HFFc6 (cell line): ENCODE data around the gene CREB3L2. TPM values are rescaled to one million over a fixed set of nuclear protein-coding genes. Genes with fewer than 3 reads are reported as not detected.

Source experiments
- DNase-seq: peaks from one replicate; pipeline ENCODE4 v3.0.0-alpha.2; 2018
- H3K27ac Mint-ChIP-seq: 2 replicates; pipeline ENCODE4 v1.8.0; 2020; ENCODE audit warnings: mild to moderate bottlenecking, mixed read lengths
- H3K27me3 Mint-ChIP-seq: 2 replicates; pipeline ENCODE4 v1.8.0; 2021; ENCODE audit warnings: mild to moderate bottlenecking, moderate library complexity, mixed read lengths; ENCODE audit not compliant: insufficient read depth
- H3K36me3 Mint-ChIP-seq: 2 replicates; pipeline ENCODE4 v1.8.0; 2021; ENCODE audit warnings: low read depth, mixed read lengths
- H3K4me1 Mint-ChIP-seq: 2 replicates; pipeline ENCODE4 v1.8.0; 2020; ENCODE audit warnings: low read depth, mixed read lengths
- H3K4me3 Mint-ChIP-seq: 2 replicates; pipeline ENCODE4 v1.8.0; 2020; ENCODE audit warnings: mild to moderate bottlenecking, moderate library complexity, mixed read lengths
- H3K9me3 Mint-ChIP-seq: 2 replicates; pipeline ENCODE4 v1.8.0; 2020; ENCODE audit warnings: mild to moderate bottlenecking, mixed read lengths
- total RNA-seq, 6 experiments: library from RNA; stranded (reverse); fragmentation: NEBNext Ultra II Directional; extraction: Animal tissue kit (Norgen Biotek cat#: 25700); gene quantifications; 2 replicates in 1 of 6; 3 replicates in 5 of 6; pipeline ENCODE4 v1.2.3, GENCODE V29; 2021
- TF ChIP-seq, protein P1 (sequence below): fragments of 200-600 bp; sonication (generic); IDR thresholded peaks from 2 replicates; pipeline ENCODE4 v1.5.0; 2021; ENCODE audit warnings: antibody characterized with exemption, mild to moderate bottlenecking

CREB3L2 gene
- total RNA-seq, 6 experiments from 2014 or later: 112 to 139 (median 123) TPM

DNA sequence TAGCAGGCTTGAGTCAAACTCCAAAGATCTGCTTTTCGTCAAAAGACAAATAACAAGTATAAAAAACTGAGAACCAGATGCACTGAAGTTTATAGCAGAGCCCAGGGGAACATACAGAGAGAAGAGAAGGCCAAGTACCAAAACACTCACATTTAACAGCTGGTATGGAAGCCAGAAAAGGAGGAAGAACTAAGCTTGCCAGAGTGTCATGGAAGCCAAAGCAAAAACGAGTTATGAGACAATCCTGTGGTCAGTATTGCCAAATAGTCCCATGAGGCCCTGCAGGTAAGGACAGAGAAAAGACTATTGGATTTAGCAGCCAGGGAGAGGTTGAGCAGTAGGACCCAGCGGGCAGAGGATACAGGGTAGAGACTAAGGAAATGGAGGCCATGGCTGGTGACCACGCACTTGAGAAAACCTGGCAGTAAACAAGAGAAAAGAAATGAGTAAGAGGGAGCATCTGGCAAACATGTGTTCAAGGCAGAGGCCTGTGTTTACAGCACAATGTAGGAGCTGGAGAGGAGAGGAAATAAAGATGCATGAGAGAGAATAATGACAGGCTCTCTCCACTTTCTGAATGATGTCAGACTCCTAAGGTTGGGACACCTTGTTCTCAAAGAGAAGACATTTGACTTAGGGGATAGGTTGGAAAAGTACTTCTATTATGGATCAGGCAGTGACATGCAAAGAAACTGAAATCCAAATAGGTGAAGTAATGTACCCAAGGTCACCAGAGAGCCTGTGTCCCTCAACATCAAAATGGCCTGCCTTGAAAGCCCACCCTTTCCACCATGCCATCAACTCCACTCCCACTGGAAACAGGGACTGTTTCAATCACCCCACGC, 9.1 kb downstream of the CREB3L2 start:
- Mint-ChIP-seq H3K4me1 (peaks cover 20% of the 10 kb centered on the region), H3K27me3 (peaks cover 6% of the 10 kb centered on the region), H3K4me3 (no peak overlapping the region; the same call in 1 of the 2 replicates), H3K27ac (no peak overlapping the region), H3K9me3 (no peaks in the 10 kb centered on the region), H3K36me3 (peaks cover 24% of the 10 kb centered on the region)
- DNase-seq: peak; percentile 91
- TF ChIP-seq, protein P1, sequence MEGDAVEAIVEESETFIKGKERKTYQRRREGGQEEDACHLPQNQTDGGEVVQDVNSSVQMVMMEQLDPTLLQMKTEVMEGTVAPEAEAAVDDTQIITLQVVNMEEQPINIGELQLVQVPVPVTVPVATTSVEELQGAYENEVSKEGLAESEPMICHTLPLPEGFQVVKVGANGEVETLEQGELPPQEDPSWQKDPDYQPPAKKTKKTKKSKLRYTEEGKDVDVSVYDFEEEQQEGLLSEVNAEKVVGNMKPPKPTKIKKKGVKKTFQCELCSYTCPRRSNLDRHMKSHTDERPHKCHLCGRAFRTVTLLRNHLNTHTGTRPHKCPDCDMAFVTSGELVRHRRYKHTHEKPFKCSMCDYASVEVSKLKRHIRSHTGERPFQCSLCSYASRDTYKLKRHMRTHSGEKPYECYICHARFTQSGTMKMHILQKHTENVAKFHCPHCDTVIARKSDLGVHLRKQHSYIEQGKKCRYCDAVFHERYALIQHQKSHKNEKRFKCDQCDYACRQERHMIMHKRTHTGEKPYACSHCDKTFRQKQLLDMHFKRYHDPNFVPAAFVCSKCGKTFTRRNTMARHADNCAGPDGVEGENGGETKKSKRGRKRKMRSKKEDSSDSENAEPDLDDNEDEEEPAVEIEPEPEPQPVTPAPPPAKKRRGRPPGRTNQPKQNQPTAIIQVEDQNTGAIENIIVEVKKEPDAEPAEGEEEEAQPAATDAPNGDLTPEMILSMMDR: no peak

DNA sequence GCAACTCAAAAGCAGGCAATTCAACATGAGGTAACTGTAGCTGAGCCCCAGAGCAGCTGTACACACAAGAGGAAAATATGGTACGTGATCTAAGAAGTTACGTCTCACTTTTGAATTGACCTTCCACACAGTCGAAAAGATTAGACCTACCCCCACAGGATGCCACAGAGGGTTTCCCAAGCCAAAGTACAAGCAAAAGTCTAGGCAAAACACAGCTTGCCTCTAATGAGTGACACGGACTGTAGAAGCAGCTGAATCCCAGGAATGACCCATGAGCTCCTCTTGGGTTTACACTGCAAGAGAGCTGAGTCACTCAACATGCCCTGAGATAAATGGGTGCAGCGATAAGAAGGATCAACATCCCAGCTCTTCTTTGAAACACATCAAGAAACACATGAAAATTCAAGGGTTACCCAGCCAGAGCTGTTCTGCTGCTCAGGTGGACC, 9.8 kb downstream of the CREB3L2 start:
- H3K36me3 Mint-ChIP-seq: peaks cover 23% of the 10 kb centered on the region
- H3K27me3 Mint-ChIP-seq: peaks cover 6% of the 10 kb centered on the region
- H3K9me3 Mint-ChIP-seq: no peaks in the 10 kb centered on the region
- no peak overlapping the region for H3K27ac Mint-ChIP-seq
- TF ChIP-seq, protein P1: no peak
- no peak overlapping the region for H3K4me3 Mint-ChIP-seq
- H3K4me1 Mint-ChIP-seq: peaks cover 17% of the 10 kb centered on the region
- peak; percentile 79 for DNase-seq

DNA sequence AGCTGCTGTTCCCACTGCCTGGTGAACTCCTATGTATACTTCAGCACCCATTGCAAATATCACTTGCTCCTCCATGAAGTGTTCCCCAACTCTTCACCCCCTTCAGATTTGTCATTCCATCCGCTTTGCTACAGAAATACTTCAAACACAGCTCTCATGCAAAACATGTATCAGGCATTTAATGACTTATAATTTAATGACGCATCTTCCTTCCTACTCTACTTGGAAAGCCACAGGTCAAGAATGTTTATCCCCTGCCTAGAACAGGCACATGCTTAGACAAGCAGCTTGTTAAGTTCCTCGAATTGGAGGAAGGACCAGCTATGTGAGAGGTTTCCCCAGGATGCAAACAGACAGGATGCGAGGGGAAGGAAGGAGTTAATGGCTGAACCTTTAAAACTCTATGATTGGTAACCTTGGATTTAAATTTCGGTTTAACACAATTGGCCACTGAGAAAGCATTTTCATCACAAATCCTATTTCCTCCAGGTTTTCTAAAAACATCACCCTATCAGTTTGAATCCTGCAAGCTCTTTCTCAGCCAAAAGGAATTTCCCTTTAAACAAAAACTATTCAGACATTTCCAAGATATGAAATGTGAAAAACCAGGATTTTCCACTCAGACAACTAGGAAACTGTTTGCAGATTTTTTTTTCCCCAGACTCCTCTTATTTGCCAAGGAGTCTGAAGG, 11.5 kb downstream of the CREB3L2 start:
- Mint-ChIP-seq H3K36me3 (peaks cover 11% of the 10 kb centered on the region), H3K4me3 (no peak overlapping the region), H3K9me3 (no peaks in the 10 kb centered on the region), H3K27me3 (peaks cover 6% of the 10 kb centered on the region), H3K27ac (no peak overlapping the region), H3K4me1 (no peaks in the 10 kb centered on the region)
- peak; percentile 96 for DNase-seq
- TF ChIP-seq, protein P1: no peak

DNA sequence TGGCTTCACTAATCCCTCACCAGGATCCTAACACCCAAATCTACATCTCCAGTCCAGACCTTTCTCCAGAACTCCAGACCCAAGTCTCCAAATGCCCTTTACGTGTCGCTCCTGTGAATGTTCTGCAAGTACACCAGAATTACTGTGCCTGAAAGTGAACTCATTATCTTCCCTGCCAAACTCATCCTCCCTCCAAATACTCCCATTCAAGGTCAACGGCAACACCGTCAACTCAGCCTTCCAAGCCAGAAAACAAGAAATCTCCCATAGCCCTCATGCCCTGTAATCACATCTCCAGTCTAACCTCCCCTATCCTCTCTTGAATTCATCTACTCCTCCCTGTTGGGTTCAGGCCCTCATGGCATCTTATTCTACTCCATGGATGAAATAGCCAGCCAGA, 12.3 kb downstream of the CREB3L2 start:
- H3K27me3 Mint-ChIP-seq: peaks cover 6% of the 10 kb centered on the region
- peaks cover 19% of the 10 kb centered on the region for H3K36me3 Mint-ChIP-seq
- H3K9me3 Mint-ChIP-seq: no peaks in the 10 kb centered on the region
- no peaks in the 10 kb centered on the region for H3K4me1 Mint-ChIP-seq
- DNase-seq: no peak
- no peak overlapping the region for H3K27ac Mint-ChIP-seq
- no peak overlapping the region for H3K4me3 Mint-ChIP-seq
- TF ChIP-seq, protein P1: no peak

DNA sequence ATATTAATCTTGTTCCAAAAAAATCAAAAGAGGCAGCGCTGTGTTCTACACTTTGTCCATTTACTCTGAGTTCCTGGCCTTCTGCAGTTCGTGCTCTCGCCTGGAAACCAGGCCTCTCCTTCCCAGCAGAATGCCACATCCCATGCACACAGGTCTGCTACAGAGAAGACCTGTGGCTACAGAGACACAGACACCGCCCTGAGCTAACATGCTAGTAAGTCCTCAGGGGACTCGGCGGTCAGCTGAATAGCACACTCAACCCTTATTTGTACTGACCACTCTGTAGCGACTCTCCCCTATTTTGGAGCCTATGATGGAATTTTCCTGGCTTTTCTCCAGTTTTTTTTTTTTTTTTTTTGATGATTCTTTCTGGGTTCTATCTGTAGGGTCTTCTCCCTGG, 12.8 kb downstream of the CREB3L2 start:
- peaks cover 6% of the 10 kb centered on the region for H3K27me3 Mint-ChIP-seq
- no peaks in the 10 kb centered on the region for H3K4me1 Mint-ChIP-seq
- H3K4me3 Mint-ChIP-seq: no peak overlapping the region
- H3K36me3 Mint-ChIP-seq: peaks cover 24% of the 10 kb centered on the region
- no peak for DNase-seq
- no peak overlapping the region for H3K27ac Mint-ChIP-seq
- TF ChIP-seq, protein P1: no peak
- H3K9me3 Mint-ChIP-seq: no peaks in the 10 kb centered on the region
